Activated T-cell treated with anti-CD3 and anti-CD28 coated beads, Interleukin-2, amount 50 U/mL, for 72 hours (primary cell): ENCODE data around the gene CD300LG. TPM values are rescaled to one million over a fixed set of nuclear protein-coding genes. Genes with fewer than 3 reads are reported as not detected.
A peak's percentile ranks its signal among the peaks of the same experiment; 100 is the strongest.
"Not testable (repeated sequence)": the region's sequence is repeated elsewhere in the genome, so short reads cannot be mapped to it uniquely, and the experiment has no call there.

Experiments used
- ATAC-seq, 2 donors: fragments of 150-1000 bp; cut with Tn5 transposase; replicated peaks in 1 of 2; 2 replicates each; pipeline ENCODE4 v1.10.0; 2021; ENCODE audit warnings: moderate library complexity in 2 of 2, mild to moderate bottlenecking in 1 of 2
- DNase-seq, 2 donors: peaks; one replicate each; pipeline ENCODE4 v3.0.0; 2021 to 2022; ENCODE audit warnings: mixed read lengths in 1 of 2
- H3K27ac Mint-ChIP-seq: one replicate; pipeline ENCODE4 v1.8.0; 2022; ENCODE audit warnings: mild to moderate bottlenecking, moderate library complexity, mixed read lengths
- H3K27me3 Mint-ChIP-seq: one replicate; pipeline ENCODE4 v1.8.0; 2022; ENCODE audit warnings: low read depth, mixed read lengths
- H3K36me3 Mint-ChIP-seq, 2 donors: one replicate each; pipeline ENCODE4 v1.8.0; 2022; ENCODE audit warnings: mixed read lengths in 2 of 2, mild to moderate bottlenecking in 1 of 2; ENCODE audit not compliant: insufficient read depth in 2 of 2
- H3K4me1 Mint-ChIP-seq: one replicate; pipeline ENCODE4 v1.8.0; 2022; ENCODE audit warnings: low read depth, mixed read lengths
- H3K4me3 Mint-ChIP-seq, 2 donors: one replicate each; pipeline ENCODE4 v1.8.0; 2022; ENCODE audit warnings: mild to moderate bottlenecking in 2 of 2, mixed read lengths in 2 of 2, moderate library complexity in 2 of 2
- H3K9me3 Mint-ChIP-seq, 2 donors: one replicate each; pipeline ENCODE4 v1.8.0; 2022; ENCODE audit warnings: mixed read lengths in 2 of 2
- total RNA-seq, 2 donors: library from RNA; stranded (reverse); gene quantifications; one replicate each; pipeline ENCODE4 v1.2.3, GENCODE V29; 2022

The CD300LG gene
- total RNA-seq, 2 donors from 2014 or later: not detected

GRCh38 chr17:43831633-43832032, 15.3 kb upstream of the CD300LG start:
- ATAC-seq (no peak), DNase-seq (no peak)
- Mint-ChIP-seq H3K4me1 (peaks cover 27% of the 10 kb centered on the region), H3K27ac (no peak overlapping the region), H3K27me3 (peaks cover 40% of the 10 kb centered on the region), H3K36me3 (peaks cover 0 to 5% of the 10 kb centered on the region in 2 donors), H3K4me3 (peak overlapping the region; percentile 34 to 69), H3K9me3 (no peaks in the 10 kb centered on the region)

- H3K27me3 Mint-ChIP-seq: peaks cover 40% of the 10 kb centered on the region
- H3K27ac Mint-ChIP-seq: no peak overlapping the region
- ATAC-seq: peak; percentile 38 to 50
- H3K36me3 Mint-ChIP-seq: peaks cover 0 to 5% of the 10 kb centered on the region in 2 donors
- DNase-seq: peak; percentile 18 to 24
- peaks cover 27% of the 10 kb centered on the region for H3K4me1 Mint-ChIP-seq
- H3K4me3 Mint-ChIP-seq: peak overlapping the region; percentile 69 to 80
- no peaks in the 10 kb centered on the region for H3K9me3 Mint-ChIP-seq
These were observed 14.6 kb upstream of the CD300LG start for GRCh38 chr17:43832168-43832975.

- peak; percentile 69 to 75 for ATAC-seq
- no peak within 1 kb of the TSS for H3K27ac Mint-ChIP-seq
- H3K4me1 Mint-ChIP-seq: peaks cover 27% of the 10 kb centered on the region
- peaks cover 45% of the 10 kb centered on the region for H3K27me3 Mint-ChIP-seq
- DNase-seq: peak; percentile 52 to 59
- peaks cover 0 to 5% of the 10 kb centered on the region in 2 donors for H3K36me3 Mint-ChIP-seq
- H3K4me3 Mint-ChIP-seq: peak within 1 kb of the TSS; percentile 69 to 80
- H3K9me3 Mint-ChIP-seq: no peaks in the 10 kb centered on the region
These were observed 13.8 kb upstream of the CD300LG start, which contains the start of gene MPP3 for GRCh38 chr17:43832976-43833829. TSS of gene MPP3 (minus strand) at chr17:43833146. CDS start at chr17:43831906, 1,240 bp downstream.

GRCh38 chr17:43834106-43834505, 12.9 kb upstream of the CD300LG start:
- H3K4me1 Mint-ChIP-seq: peaks cover 27% of the 10 kb centered on the region
- H3K27me3 Mint-ChIP-seq: peaks cover 45% of the 10 kb centered on the region
- DNase-seq (no peak), ATAC-seq (no peak)
- no peaks in the 10 kb centered on the region for H3K9me3 Mint-ChIP-seq
- H3K27ac Mint-ChIP-seq: no peak overlapping the region
- peak overlapping the region; percentile 67 to 79 for H3K4me3 Mint-ChIP-seq
- peaks cover 0 to 5% of the 10 kb centered on the region in 2 donors for H3K36me3 Mint-ChIP-seq

- H3K9me3 Mint-ChIP-seq: no peaks in the 10 kb centered on the region
- DNase-seq: no peak
- H3K4me3 Mint-ChIP-seq: no peak overlapping the region
- H3K36me3 Mint-ChIP-seq: no peaks in the 10 kb centered on the region
- no peak for ATAC-seq
- no peak overlapping the region for H3K27ac Mint-ChIP-seq
- no peaks in the 10 kb centered on the region for H3K4me1 Mint-ChIP-seq
- H3K27me3 Mint-ChIP-seq: peaks cover 11% of the 10 kb centered on the region
These were observed 7.3 kb upstream of the CD300LG start for GRCh38 chr17:43839670-43840108.

DNA sequence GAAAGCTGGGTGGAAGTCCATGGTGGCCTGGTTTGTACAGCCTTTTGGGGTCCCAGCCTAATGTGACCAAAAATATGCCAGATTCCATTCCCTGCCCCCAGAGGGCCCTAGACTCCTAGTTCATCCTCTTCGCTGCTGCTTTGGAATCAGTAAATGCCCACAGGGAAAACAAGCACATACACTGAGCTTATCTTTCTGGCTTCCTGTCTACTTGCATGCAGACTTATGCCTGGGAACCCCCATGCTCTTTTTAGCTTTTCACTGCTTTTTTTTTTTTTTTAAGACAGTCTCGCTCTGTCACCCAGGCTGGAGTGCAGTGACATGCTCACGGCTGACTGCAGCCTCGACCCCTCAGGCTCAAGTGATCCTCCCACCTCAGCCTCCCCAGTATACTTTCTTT, 6.2 kb upstream of the CD300LG start:
- ATAC-seq (no peak), DNase-seq (no peak)
- H3K9me3 Mint-ChIP-seq: no peaks in the 10 kb centered on the region
- no peaks in the 10 kb centered on the region for H3K4me1 Mint-ChIP-seq
- no peak overlapping the region for H3K4me3 Mint-ChIP-seq
- H3K27me3 Mint-ChIP-seq: peaks cover 11% of the 10 kb centered on the region
- no peak overlapping the region for H3K27ac Mint-ChIP-seq
- no peaks in the 10 kb centered on the region for H3K36me3 Mint-ChIP-seq

GRCh38 chr17:43841282-43841681, 5.7 kb upstream of the CD300LG start:
- Mint-ChIP-seq H3K9me3 (no peaks in the 10 kb centered on the region), H3K27me3 (peaks cover 11% of the 10 kb centered on the region), H3K4me3 (no peak overlapping the region), H3K4me1 (no peaks in the 10 kb centered on the region), H3K27ac (no peak overlapping the region), H3K36me3 (no peaks in the 10 kb centered on the region)
- DNase-seq (no peak), ATAC-seq (no peak)

GRCh38 chr17:43842091-43842974, 4.6 kb upstream of the CD300LG start:
- H3K4me1 Mint-ChIP-seq, H3K9me3 Mint-ChIP-seq, ATAC-seq, H3K36me3 Mint-ChIP-seq, H3K27ac Mint-ChIP-seq, H3K4me3 Mint-ChIP-seq, DNase-seq: not testable (repeated sequence)
- peaks cover 11% of the 10 kb centered on the region for H3K27me3 Mint-ChIP-seq

GRCh38 chr17:43842975-43843325, 4.0 kb upstream of the CD300LG start:
- Mint-ChIP-seq H3K27me3 (peaks cover 6% of the 10 kb centered on the region), H3K4me1 (no peaks in the 10 kb centered on the region), H3K27ac (no peak overlapping the region), H3K36me3 (no peaks in the 10 kb centered on the region), H3K9me3 (no peaks in the 10 kb centered on the region), H3K4me3 (no peak overlapping the region)
- no peak for ATAC-seq
- no peak for DNase-seq

DNA sequence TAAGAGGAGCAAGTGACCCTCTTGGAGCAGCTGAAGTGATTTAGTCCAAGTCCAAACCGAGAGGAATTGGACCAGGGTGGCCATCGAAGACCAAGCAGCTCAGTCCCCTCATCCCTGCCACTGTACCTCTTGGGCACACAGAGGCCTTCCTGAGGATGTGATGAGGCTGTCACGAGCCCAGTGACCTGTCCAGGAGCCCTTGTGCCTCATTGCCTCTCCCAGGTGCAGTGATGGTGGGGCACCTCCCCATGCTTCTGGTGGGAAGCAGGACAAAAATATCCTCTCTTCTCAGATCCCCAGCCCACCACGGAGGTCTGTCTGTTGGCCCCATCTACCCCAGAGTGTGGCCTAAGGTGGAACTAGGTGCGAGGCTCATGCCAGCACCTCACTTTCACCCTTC, 2.7 kb upstream of the CD300LG start:
- no peaks in the 10 kb centered on the region for H3K36me3 Mint-ChIP-seq
- H3K4me1 Mint-ChIP-seq: no peaks in the 10 kb centered on the region
- ATAC-seq (no peak), DNase-seq (no peak)
- H3K27ac Mint-ChIP-seq: no peak overlapping the region
- H3K27me3 Mint-ChIP-seq: peaks cover 14% of the 10 kb centered on the region
- H3K4me3 Mint-ChIP-seq: no peak overlapping the region
- no peaks in the 10 kb centered on the region for H3K9me3 Mint-ChIP-seq

DNA sequence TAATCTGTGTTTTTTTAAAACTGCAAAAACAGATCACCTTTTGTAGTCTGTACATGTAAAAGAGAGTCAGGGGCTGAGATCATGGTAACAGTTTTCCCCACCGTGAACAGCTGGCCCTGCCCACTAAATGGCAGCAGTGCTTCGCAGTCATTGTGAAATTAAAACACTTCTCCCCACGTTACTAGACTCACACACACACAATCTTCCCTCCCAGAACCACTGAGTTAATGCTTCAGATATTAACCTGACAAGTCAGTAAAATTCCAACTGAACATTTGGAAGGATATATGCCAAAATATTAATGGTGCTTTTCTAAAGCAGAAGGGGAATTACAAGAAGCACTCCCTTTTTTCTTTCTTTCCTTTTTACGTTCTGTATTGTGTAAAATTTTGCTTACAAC, 1.2 kb upstream of the CD300LG start:
- ATAC-seq: no peak
- DNase-seq: no peak
- Mint-ChIP-seq H3K9me3 (no peaks in the 10 kb centered on the region), H3K4me3 (no peak overlapping the region), H3K4me1 (no peaks in the 10 kb centered on the region), H3K27ac (no peak overlapping the region), H3K36me3 (no peaks in the 10 kb centered on the region), H3K27me3 (peaks cover 8% of the 10 kb centered on the region)

GRCh38 chr17:43846221-43846712, 709 bp upstream of the CD300LG start:
- Mint-ChIP-seq H3K27me3 (peaks cover 8% of the 10 kb centered on the region), H3K9me3 (no peaks in the 10 kb centered on the region), H3K4me1 (no peaks in the 10 kb centered on the region), H3K4me3 (no peak overlapping the region), H3K27ac (no peak overlapping the region), H3K36me3 (no peaks in the 10 kb centered on the region)
- peak; percentile 83 to 87 for DNase-seq
- peak; percentile 88 to 93 for ATAC-seq
